ENCODE measurements around the gene DZIP3.

DNA sequence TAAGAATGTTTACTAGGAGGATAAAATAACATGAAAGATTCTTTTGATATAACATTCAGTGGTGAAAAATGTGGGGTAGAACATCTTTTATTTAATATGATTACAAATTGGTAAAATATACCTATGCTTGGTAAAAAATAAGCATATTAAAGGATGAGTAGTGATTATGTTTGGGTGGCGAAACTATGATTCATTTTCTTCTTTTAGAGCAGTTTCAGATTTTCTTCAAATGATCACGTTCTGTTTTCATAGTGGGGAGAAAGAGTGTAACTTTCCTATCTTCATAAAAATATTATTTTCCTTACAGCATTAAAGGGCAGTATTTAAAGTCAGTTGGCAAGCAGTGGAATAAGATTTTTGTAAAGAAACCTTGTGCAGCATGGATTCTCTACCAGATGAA, 15.5 kb downstream of the DZIP3 start:
- TF ChIP-seq, protein P1, sequence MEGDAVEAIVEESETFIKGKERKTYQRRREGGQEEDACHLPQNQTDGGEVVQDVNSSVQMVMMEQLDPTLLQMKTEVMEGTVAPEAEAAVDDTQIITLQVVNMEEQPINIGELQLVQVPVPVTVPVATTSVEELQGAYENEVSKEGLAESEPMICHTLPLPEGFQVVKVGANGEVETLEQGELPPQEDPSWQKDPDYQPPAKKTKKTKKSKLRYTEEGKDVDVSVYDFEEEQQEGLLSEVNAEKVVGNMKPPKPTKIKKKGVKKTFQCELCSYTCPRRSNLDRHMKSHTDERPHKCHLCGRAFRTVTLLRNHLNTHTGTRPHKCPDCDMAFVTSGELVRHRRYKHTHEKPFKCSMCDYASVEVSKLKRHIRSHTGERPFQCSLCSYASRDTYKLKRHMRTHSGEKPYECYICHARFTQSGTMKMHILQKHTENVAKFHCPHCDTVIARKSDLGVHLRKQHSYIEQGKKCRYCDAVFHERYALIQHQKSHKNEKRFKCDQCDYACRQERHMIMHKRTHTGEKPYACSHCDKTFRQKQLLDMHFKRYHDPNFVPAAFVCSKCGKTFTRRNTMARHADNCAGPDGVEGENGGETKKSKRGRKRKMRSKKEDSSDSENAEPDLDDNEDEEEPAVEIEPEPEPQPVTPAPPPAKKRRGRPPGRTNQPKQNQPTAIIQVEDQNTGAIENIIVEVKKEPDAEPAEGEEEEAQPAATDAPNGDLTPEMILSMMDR (IDR thresholded peaks at IDR 0.05; ENCODE audit: low read depth, low read length): no peak
- TF ChIP-seq EZH2phosphoT487 (IDR thresholded peaks at IDR 0.05; ENCODE audit: low read depth): no peak

All from OCI-LY3 (cell line).